MCF 10A (cell line): Measurements from ENCODE around the gene NT5DC3. TPM values are rescaled to one million over a fixed set of nuclear protein-coding genes. Genes with fewer than 3 reads are reported as not detected.
A peak's percentile ranks its signal among the peaks of the same experiment; 100 is the strongest.

Experiments used
- BruUV-seq: library from RNA; stranded (reverse); fragments of 400-500 nt; replicated peaks from 2 replicates; lab custom pipeline; 2021; lab: Mats Ljungman, UMichigan
- CTCF ChIA-PET: fragments of 300-600 bp; sonication (Branson Sonifier 250); formaldehyde crosslinking; extraction: SDS; loops from one replicate; lab custom pipeline; 2021; ENCODE audit warnings: antibody characterized with exemption, inconsistent platforms; lab: Yijun Ruan, JAX
- POLR2A ChIA-PET: fragments of 300-600, 350-650 bp; sonication (Branson Sonifier 250); formaldehyde crosslinking; extraction: SDS; loops from one replicate; lab custom pipeline; 2020; ENCODE audit warnings: antibody characterized with exemption, inconsistent platforms; lab: Yijun Ruan, JAX
- DNase-seq: peaks from one replicate; pipeline ENCODE4 v3.0.0-alpha.2; 2018; ENCODE audit not compliant: unreplicated experiment
- H3K27ac Mint-ChIP-seq: one replicate; pipeline ENCODE4 v1.8.0; 2022; ENCODE audit warnings: mild to moderate bottlenecking, low read depth, mixed read lengths; ENCODE audit not compliant: unreplicated experiment
- H3K27me3 Mint-ChIP-seq: one replicate; pipeline ENCODE4 v1.8.0; 2022; ENCODE audit warnings: mixed read lengths; ENCODE audit not compliant: insufficient read depth, unreplicated experiment
- H3K36me3 Mint-ChIP-seq: one replicate; pipeline ENCODE4 v1.8.0; 2022; ENCODE audit warnings: mild to moderate bottlenecking, moderate library complexity, mixed read lengths; ENCODE audit not compliant: insufficient read depth, unreplicated experiment
- H3K4me1 Mint-ChIP-seq: one replicate; pipeline ENCODE4 v1.8.0; 2022; ENCODE audit warnings: mixed read lengths; ENCODE audit not compliant: insufficient read depth, unreplicated experiment
- H3K4me3 Mint-ChIP-seq: one replicate; pipeline ENCODE4 v1.8.0; 2022; ENCODE audit warnings: mild to moderate bottlenecking, moderate library complexity, mixed read lengths; ENCODE audit not compliant: unreplicated experiment
- H3K9me3 Mint-ChIP-seq: one replicate; pipeline ENCODE4 v1.8.0; 2022; ENCODE audit warnings: mixed read lengths; ENCODE audit not compliant: unreplicated experiment
- CTCF ChIP-seq: fragments of 200-600 bp; IDR thresholded peaks from one replicate; pipeline ENCODE4 v1.8.0; 2022; ENCODE audit warnings: antibody characterized with exemption, mild to moderate bottlenecking; ENCODE audit not compliant: unreplicated experiment
- intact Hi-C: fragments of 100-400 bp; cut with micrococcal nuclease; formaldehyde crosslinking; loops from 2 replicates; pipeline ENCODE4 v1.14.1; 2022
- total RNA-seq: library from RNA; stranded (reverse); gene quantifications from 2 replicates; pipeline ENCODE4 v1.2.3, GENCODE V29; 2022

NT5DC3 gene
- total RNA-seq, 1 experiment from 2014 or later = 15.1 TPM

DNA sequence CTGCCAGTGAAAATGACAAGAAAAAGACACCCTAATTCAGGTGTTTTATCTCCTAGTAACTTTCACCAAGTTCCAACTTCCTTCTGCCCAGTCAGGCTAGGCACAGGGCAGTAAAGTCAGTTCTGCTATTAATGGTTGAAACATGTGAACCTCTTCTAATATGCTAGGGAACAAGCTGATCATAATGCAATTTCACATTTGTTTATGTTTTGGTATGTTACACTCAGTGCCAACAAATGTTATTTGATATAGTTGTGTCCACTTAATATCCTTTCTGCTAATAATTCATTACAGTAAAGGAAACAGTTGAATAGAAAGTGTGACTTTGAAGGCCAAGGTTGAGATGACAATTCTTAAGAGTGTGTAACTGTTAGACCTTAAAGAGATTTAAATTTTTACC is 17.2 kb downstream of the NT5DC3 start:
- BruUV-seq = no TSS peak
- intact Hi-C loops = no loop called here

DNA sequence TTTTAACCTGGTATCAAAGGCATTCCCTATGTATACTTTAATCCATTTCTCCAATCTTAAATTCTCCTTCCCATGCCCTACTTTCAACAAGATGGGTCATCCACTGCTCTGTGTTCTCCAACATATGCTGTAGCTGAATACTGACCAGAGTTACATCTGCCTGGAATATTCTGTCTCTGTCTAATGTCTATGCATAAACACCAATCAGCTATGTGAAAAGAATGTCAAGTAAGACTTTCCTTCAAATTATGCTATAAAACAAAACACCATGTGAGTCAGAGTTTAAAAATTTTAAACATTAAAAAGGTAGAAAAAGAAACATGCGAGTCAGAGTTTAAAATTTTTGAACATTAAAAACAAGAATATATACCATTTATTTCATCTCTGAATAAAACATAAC is 19.3 kb downstream of the NT5DC3 start:
- no peaks in the 10 kb centered on the region for H3K9me3 Mint-ChIP-seq
- no peak for DNase-seq
- peak overlapping the region; percentile 83 for H3K27ac Mint-ChIP-seq
- ChIA-PET CTCF (no interaction called here), POLR2A (no interaction called here)
- no TSS peak for BruUV-seq
- H3K4me1 Mint-ChIP-seq = peaks cover 20% of the 10 kb centered on the region
- H3K4me3 Mint-ChIP-seq = no peak overlapping the region
- intact Hi-C loops = no loop called here
- H3K27me3 Mint-ChIP-seq = no peaks in the 10 kb centered on the region
- no peak for TF ChIP-seq CTCF
- H3K36me3 Mint-ChIP-seq = peaks cover 5% of the 10 kb centered on the region

More for the DNA sequence above, 17.2 kb downstream of the NT5DC3 start:
- H3K27me3 Mint-ChIP-seq = no peaks in the 10 kb centered on the region
- CTCF ChIA-PET = no interaction called here
- H3K4me3 Mint-ChIP-seq = no peak overlapping the region
- no peak for TF ChIP-seq CTCF
- DNase-seq = no peak
- peaks cover 5% of the 10 kb centered on the region for H3K36me3 Mint-ChIP-seq
- H3K4me1 Mint-ChIP-seq = peaks cover 25% of the 10 kb centered on the region
- POLR2A ChIA-PET = interaction anchor here (1.3 kb wide), 1 partner anchor 16 kb away, joined by 4 read pairs; no protein-coding TSS in a partner anchor
- no peaks in the 10 kb centered on the region for H3K9me3 Mint-ChIP-seq
- no peak overlapping the region for H3K27ac Mint-ChIP-seq

- no peak for TF ChIP-seq CTCF
- H3K27ac Mint-ChIP-seq = no peak overlapping the region
- intact Hi-C loops = no loop called here
- H3K4me3 Mint-ChIP-seq = no peak overlapping the region
- ChIA-PET CTCF (interaction anchor here (0.6 to 1.0 kb wide), 2 partner anchors 39 to 50 kb away, joined by 3 read pairs; no protein-coding TSS in a partner anchor), POLR2A (no interaction called here)
- no TSS peak for BruUV-seq
- no peaks in the 10 kb centered on the region for H3K9me3 Mint-ChIP-seq
- H3K4me1 Mint-ChIP-seq = peaks cover 17% of the 10 kb centered on the region
- no peak for DNase-seq
- no peaks in the 10 kb centered on the region for H3K27me3 Mint-ChIP-seq
- H3K36me3 Mint-ChIP-seq = peaks cover 5% of the 10 kb centered on the region
These were observed 20.0 kb downstream of the NT5DC3 start for GRCh38 chr12:103820881-103821489.

DNA sequence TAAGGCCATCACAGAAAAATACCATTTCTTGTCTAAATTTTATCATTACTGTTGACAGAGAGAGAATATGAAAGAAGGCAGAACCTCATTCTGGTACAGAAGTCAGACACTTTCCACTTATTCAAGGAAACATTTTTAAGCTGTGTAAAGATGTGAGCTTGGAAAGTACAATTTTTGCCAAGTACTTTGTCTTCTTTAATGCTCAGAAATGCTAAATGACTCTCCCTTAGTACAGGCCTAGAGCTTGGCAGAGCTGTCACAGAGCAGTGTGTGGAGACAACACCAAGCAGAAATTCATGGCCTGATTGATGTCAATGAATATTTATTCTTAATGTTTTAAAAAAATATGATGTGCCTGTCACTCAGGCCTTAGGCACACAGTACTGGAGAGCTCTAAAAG is 20.7 kb downstream of the NT5DC3 start:
- H3K9me3 Mint-ChIP-seq = no peaks in the 10 kb centered on the region
- H3K27ac Mint-ChIP-seq = no peak overlapping the region
- no peak for DNase-seq
- no peak overlapping the region for H3K4me3 Mint-ChIP-seq
- TF ChIP-seq CTCF = no peak
- H3K36me3 Mint-ChIP-seq = peaks cover 5% of the 10 kb centered on the region
- CTCF ChIA-PET = interaction anchor here (0.6 to 1.0 kb wide), 2 partner anchors 39 to 49 kb away, joined by 3 read pairs; no protein-coding TSS in a partner anchor
- POLR2A ChIA-PET = no interaction called here
- intact Hi-C loops = no loop called here
- H3K27me3 Mint-ChIP-seq = no peaks in the 10 kb centered on the region
- peaks cover 14% of the 10 kb centered on the region for H3K4me1 Mint-ChIP-seq
- BruUV-seq = no TSS peak
